Measurements from ENCODE around the gene HSPA2.

GRCh38 chr14:64491637-64492036 lies 48.9 kb upstream of the HSPA2 start:
- TF ChIP-seq POLR2AphosphoS5 (IDR thresholded peaks at IDR 0.05; ENCODE audit: low read depth, low read length), result no peak
- TF ChIP-seq POLR2A (IDR thresholded peaks at IDR 0.05; ENCODE audit: low read depth, low read length), result no peak
- no peak for TF ChIP-seq TAF1 (IDR thresholded peaks at IDR 0.05; ENCODE audit: low read depth, low read length)
